AG10803 (cell line): Measurements from ENCODE around the gene SLC17A7.

Source experiments
- DNase-seq: peaks from one replicate; pipeline ENCODE4 v3.0.0; 2010; ENCODE audit warnings: low read depth
- H3K4me3 ChIP-seq: 2 replicates; pipeline ENCODE4 v1.5.1; 2011; ENCODE audit warnings: mild to moderate bottlenecking, low read length, control low read depth
- CTCF ChIP-seq: conservative IDR thresholded peaks from 2 replicates; pipeline ENCODE4 v1.5.1; 2011; ENCODE audit warnings: mild to moderate bottlenecking, low read length, control low read depth, inconsistent platforms

SLC17A7 gene

GRCh38 chr19:49423985-49424303 lies 17.4 kb downstream of the SLC17A7 start:
- no peak overlapping the region for H3K4me3 ChIP-seq
- no peak for DNase-seq

GRCh38 chr19:49423071-49423984 lies 18.0 kb downstream of the SLC17A7 start, which contains the start of gene PTH2:
TSS of gene PTH2 (minus strand) at chr19:49423441. CDS start at chr19:49423339, 102 bp downstream.
- no peak for DNase-seq
- H3K4me3 ChIP-seq = no peak within 1 kb of the TSS
- no peak for TF ChIP-seq CTCF

More at GRCh38 chr19:49423985-49424303, 17.4 kb downstream of the SLC17A7 start:
- TF ChIP-seq CTCF = no peak

GRCh38 chr19:49422407-49423070 lies 18.8 kb downstream of the SLC17A7 start:
- no peak for DNase-seq
- no peak overlapping the region for H3K4me3 ChIP-seq
- peak; percentile 21 for TF ChIP-seq CTCF

- no peak for TF ChIP-seq CTCF
- no peak for DNase-seq
- no peak overlapping the region for H3K4me3 ChIP-seq
Measured at GRCh38 chr19:49421878-49422202, 19.5 kb downstream of the SLC17A7 start.

- no peak overlapping the region for H3K4me3 ChIP-seq
- DNase-seq = peak; percentile 43
- TF ChIP-seq CTCF = no peak
Measured at GRCh38 chr19:49421039-49421877, 20.1 kb downstream of the SLC17A7 start.

GRCh38 chr19:49420227-49420626 lies 21.1 kb downstream of the SLC17A7 start:
- no peak for DNase-seq
- no peak for TF ChIP-seq CTCF
- H3K4me3 ChIP-seq = no peak overlapping the region
